ENCODE results near the gene DNAJB12.

DNAJB12 gene

DNA sequence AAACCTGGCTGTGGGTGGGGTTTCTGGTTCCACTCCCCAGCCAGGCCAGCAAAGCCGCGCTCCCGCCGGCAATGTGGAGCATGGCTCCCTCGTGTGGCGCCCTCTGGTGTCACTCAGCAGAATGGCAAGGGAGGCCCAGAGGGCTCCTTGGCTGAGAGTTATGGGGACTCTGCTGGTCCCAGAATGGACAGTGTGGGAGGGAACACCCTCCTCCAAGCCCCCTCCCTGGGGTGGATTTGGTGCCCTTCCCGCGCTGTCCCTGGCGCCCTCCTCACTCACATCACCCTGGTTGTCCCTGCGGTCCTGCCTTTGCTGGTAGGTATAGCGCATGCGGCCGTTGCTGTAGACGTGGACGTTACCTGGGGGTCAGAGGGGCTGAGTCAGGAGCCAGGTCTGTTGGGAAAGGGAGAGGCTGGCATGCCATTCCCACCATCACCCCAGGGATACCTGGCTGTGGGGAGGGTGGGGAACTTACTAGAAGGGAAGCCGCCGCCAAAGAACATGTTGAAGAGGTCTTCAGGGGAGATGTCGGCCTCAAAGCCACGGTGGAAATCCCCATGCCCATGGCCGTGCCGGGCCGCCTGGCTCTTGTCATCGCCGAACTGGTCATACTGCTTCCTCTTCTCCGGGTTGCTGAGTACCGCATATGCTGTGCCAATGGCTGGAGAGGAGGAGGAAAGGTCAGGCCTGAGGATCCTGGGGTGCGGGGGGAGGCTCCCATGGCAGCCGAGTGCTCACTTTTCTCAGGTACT is 14.0 kb downstream of the DNAJB12 start:
- TF ChIP-seq, protein P1, sequence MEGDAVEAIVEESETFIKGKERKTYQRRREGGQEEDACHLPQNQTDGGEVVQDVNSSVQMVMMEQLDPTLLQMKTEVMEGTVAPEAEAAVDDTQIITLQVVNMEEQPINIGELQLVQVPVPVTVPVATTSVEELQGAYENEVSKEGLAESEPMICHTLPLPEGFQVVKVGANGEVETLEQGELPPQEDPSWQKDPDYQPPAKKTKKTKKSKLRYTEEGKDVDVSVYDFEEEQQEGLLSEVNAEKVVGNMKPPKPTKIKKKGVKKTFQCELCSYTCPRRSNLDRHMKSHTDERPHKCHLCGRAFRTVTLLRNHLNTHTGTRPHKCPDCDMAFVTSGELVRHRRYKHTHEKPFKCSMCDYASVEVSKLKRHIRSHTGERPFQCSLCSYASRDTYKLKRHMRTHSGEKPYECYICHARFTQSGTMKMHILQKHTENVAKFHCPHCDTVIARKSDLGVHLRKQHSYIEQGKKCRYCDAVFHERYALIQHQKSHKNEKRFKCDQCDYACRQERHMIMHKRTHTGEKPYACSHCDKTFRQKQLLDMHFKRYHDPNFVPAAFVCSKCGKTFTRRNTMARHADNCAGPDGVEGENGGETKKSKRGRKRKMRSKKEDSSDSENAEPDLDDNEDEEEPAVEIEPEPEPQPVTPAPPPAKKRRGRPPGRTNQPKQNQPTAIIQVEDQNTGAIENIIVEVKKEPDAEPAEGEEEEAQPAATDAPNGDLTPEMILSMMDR (IDR thresholded peaks at IDR 0.05; ENCODE audit: low read depth, low read length) = peak; percentile 98
- no peak overlapping the region for H3K4me3 ChIP-seq (ENCODE audit: low read depth, low read length)

DNA sequence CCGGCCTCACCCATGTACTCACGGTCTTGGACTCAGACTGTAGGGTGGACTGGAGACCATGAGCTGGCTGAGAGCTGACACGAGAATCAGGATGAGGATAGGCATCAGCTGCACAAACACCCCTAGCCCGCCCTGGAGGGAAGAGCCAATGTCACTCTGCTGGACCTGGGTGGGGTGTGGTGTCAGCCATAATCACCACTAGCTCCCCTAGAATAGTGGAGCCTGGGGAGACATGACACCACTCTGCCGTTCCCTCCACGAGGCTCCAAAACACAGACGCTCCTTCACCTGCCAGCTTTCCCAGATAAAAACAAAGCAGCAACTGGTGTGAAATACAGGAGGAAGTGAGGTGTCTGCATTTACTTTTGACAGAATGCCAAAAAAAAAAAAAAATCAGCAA is 16.5 kb downstream of the DNAJB12 start:
- no peak overlapping the region for H3K4me3 ChIP-seq (ENCODE audit: low read depth, low read length)
- TF ChIP-seq, protein P1 (IDR thresholded peaks at IDR 0.05; ENCODE audit: low read depth, low read length) = no peak

DNA sequence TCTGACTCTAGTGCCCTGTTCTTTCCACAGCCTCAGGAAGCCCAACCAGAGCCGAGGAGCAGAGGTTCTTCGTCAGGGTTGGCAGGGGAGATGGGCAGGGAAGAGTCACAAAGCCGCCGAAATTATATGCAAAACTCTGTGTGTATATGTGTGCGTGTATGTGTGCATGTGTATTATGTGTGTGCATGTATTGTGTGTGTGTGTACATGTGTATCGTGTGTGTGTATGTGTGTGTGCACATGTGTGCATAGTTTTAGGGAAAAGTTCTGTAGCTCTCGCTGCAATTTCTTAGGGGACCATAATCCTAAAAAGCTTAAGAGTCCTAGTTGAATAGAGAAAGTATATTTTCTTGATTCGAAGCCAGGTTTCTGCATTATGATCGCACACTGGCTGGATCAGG is 17.0 kb downstream of the DNAJB12 start:
- TF ChIP-seq, protein P1 (IDR thresholded peaks at IDR 0.05; ENCODE audit: low read depth, low read length) = no peak
- no peak overlapping the region for H3K4me3 ChIP-seq (ENCODE audit: low read depth, low read length)

DNA sequence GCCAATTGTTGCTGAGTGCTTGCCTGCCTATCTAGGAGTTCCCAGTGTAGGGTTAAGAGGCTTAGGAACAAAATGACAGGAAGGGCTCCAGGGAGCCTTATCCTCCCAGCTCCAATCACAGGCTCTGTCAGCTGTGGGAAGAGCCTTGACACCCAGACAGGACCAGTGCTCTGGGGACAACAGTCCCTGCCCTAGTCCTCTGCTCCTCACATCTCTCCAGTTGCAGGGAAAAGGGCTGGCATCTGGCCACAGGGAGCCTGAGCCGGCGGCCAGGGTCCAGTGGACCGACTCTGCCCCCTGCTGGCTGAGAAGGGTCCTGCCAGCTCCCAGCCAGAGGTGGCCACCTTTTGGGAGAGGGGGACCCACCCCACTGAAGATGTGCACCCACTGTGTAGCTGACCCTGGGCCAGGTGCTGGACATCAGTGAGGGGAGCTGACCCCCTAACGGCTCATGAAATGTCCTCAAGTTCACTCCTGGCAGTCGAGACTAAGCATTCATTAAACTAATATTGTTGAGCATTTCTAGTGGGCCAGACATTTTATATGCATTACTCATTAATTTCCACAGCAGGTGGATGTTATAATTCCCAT is 17.6 kb downstream of the DNAJB12 start:
- TF ChIP-seq, protein P1 (IDR thresholded peaks at IDR 0.05; ENCODE audit: low read depth, low read length) = peak; percentile 91
- H3K4me3 ChIP-seq (ENCODE audit: low read depth, low read length) = no peak overlapping the region

DNA sequence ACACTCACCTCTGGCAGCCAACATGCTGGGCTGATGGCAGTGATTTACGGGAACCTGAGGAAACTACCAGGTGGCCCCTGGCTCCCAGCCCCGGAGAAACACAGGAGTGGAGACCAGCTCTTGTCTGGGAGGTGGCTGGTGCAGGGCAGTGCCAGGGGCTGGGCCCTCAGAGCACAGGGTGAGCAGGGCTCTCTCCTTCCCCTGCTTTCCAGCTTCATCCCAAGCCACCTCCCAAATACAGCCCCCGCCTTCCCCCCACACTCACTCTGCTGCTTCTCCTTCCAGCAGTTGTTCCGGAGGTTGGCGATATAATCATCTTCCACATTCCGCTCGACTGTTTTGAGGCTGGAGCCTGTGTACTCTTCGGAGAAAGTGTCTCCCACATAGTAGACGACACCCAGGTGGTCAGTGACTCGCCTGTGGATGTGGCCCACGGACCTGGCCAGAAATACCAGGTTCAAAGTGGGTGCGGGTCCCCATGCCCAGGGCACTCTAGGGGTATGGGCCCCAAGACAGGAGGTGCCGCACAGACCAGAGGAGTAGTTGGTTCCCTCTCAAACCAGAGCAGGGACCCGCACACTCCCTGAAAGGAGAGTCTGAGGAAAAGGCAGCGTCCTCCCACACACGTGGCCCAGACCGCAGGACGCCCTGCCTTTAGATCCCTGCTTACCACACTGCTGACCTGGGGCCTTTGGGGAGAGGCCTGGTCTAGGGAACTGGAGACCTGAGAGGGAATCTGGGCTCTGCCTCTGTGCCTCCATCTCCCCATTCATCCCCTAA is 18.3 kb downstream of the DNAJB12 start:
- H3K4me3 ChIP-seq (ENCODE audit: low read depth, low read length) = no peak overlapping the region
- TF ChIP-seq, protein P1 (IDR thresholded peaks at IDR 0.05; ENCODE audit: low read depth, low read length) = no peak

DNA sequence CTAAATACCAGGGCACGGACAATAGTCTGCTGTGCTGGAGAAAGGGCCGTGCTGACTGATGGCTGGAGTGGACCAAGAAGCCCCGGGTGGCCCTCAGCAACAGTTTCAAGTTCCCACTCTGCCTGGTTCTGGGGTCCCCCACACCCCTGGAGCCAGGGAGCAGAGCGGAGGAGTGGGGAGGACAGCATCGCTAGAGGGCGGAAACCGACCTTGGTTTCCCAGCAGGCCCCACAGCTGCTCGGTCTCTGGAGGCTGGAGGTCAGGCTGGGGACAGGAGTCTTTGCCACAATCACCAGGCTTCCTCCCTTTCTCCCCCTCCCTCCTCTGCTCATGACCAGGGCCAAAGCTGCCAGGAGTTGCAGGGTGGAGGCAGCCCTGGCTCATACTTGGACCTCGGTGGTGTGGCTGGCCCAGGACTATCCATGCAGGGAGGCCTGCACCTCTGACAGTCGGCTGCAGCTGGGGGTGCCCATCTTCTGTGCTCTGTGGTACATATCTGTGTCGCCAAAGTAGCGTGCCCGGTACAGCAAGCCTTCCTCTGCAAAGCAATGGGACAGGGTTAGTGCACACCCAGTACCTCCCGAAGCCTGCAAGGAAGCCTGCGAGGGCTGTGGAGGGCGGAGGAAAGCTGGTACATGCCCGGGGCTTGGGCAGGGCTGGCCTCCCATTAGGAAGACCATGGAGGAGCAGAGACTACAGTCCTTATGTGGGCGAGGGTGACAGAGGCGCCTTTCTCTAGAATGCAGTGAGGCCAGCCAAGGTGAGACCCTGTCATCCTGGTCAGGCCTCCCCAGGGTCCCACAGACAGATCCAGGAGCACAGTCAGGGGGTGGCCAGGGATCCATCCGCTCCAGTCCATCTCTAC is 19.1 kb downstream of the DNAJB12 start:
- H3K4me3 ChIP-seq (ENCODE audit: low read depth, low read length) = no peak overlapping the region
- TF ChIP-seq, protein P1 (IDR thresholded peaks at IDR 0.05; ENCODE audit: low read depth, low read length) = no peak
